ENCODE results near the gene ABCC8.

GRCh38 chr11:17408641-17409040 lies 68.0 kb downstream of the ABCC8 start:
- TF ChIP-seq GATA2 (IDR thresholded peaks at IDR 0.05; ENCODE audit: low read depth, low read length) (no peak), GATA3 (IDR thresholded peaks at IDR 0.05; ENCODE audit: low read depth, low read length) (no peak)
